ENCODE data around the gene PTPRU. TPM values are rescaled to one million over a fixed set of nuclear protein-coding genes. Genes with fewer than 3 reads are reported as not detected.

PTPRU gene
- total RNA-seq, 1 experiment from 2014 or later = 25.7 TPM

GRCh38 chr1:29315262-29315661 lies 78.9 kb downstream of the PTPRU start:
- intact Hi-C loops (cut with micrococcal nuclease) = no loop called here
- Histone ChIP-seq H3K27me3 (ENCODE audit: low read length) (no peaks in the 10 kb centered on the region), H3K9me2 (replicated peaks; ENCODE audit: low read length) (no peaks in the 10 kb centered on the region), H4K20me1 (ENCODE audit: low read length) (no peaks in the 10 kb centered on the region), H3K4me2 (ENCODE audit: low read length) (no peak overlapping the region), H3K36me3 (ENCODE audit: low read depth, low read length) (no peaks in the 10 kb centered on the region), H3F3A (ENCODE audit: low read length, unreplicated experiment) (no peaks in the 10 kb centered on the region), H3K9ac (ENCODE audit: low read length) (no peak overlapping the region), H3K4me1 (ENCODE audit: insufficient read depth, low read length) (no peaks in the 10 kb centered on the region), H2AFZ (ENCODE audit: low read length) (no peak overlapping the region), H3K79me2 (ENCODE audit: low read length) (no peaks in the 10 kb centered on the region), H3K27ac (ENCODE audit: low read length) (no peak overlapping the region), H3K4me3 (ENCODE audit: low read length) (no peak overlapping the region), H3K9me3 (ENCODE audit: low read length) (no peaks in the 10 kb centered on the region)
- ChIA-PET POLR2A (ENCODE audit: unreplicated experiment) (no interaction called here), CTCF (no interaction called here)
- DNase-seq (no peak), ATAC-seq (no peak)
- BruUV-seq (replicated peaks) = no TSS peak
- TF ChIP-seq EZH2phosphoT487 (IDR thresholded peaks at IDR 0.05; ENCODE audit: borderline replicate concordance, low read length) = no peak
- TF ChIP-seq CTCF (conservative IDR thresholded peaks at IDR 0.05; ENCODE audit: low read depth, low read length) = no peak
- no peak for TF ChIP-seq EZH2 (IDR thresholded peaks at IDR 0.05; ENCODE audit: low read length, unreplicated experiment)

- no TSS peak for BruUV-seq (replicated peaks)
- intact Hi-C loops (cut with micrococcal nuclease) = no loop called here
- TF ChIP-seq CTCF (conservative IDR thresholded peaks at IDR 0.05; ENCODE audit: low read depth, low read length) (no peak), EZH2phosphoT487 (IDR thresholded peaks at IDR 0.05; ENCODE audit: borderline replicate concordance, low read length) (no peak), EZH2 (IDR thresholded peaks at IDR 0.05; ENCODE audit: low read length, unreplicated experiment) (no peak)
- Histone ChIP-seq H3K9me2 (replicated peaks; ENCODE audit: low read length) (no peaks in the 10 kb centered on the region), H3K79me2 (ENCODE audit: low read length) (no peaks in the 10 kb centered on the region), H3K36me3 (ENCODE audit: low read depth, low read length) (no peaks in the 10 kb centered on the region), H3F3A (ENCODE audit: low read length, unreplicated experiment) (no peaks in the 10 kb centered on the region), H3K9ac (ENCODE audit: low read length) (no peak overlapping the region), H3K4me3 (ENCODE audit: low read length) (no peak overlapping the region), H3K27me3 (ENCODE audit: low read length) (no peaks in the 10 kb centered on the region), H3K9me3 (ENCODE audit: low read length) (no peaks in the 10 kb centered on the region), H2AFZ (ENCODE audit: low read length) (no peak overlapping the region), H3K4me1 (ENCODE audit: insufficient read depth, low read length) (no peaks in the 10 kb centered on the region), H3K27ac (ENCODE audit: low read length) (no peak overlapping the region), H4K20me1 (ENCODE audit: low read length) (no peaks in the 10 kb centered on the region), H3K4me2 (ENCODE audit: low read length) (no peak overlapping the region)
- ChIA-PET CTCF (no interaction called here), POLR2A (ENCODE audit: unreplicated experiment) (no interaction called here)
- DNase-seq (no peak), ATAC-seq (no peak)
These were observed 79.6 kb downstream of the PTPRU start for GRCh38 chr1:29315876-29316275.

GRCh38 chr1:29317063-29317915 lies 81.0 kb downstream of the PTPRU start:
- Histone ChIP-seq H3K36me3 (ENCODE audit: low read depth, low read length) (no peaks in the 10 kb centered on the region), H3K9me2 (replicated peaks; ENCODE audit: low read length) (no peaks in the 10 kb centered on the region), H3K79me2 (ENCODE audit: low read length) (no peaks in the 10 kb centered on the region), H3K27ac (ENCODE audit: low read length) (no peak overlapping the region), H2AFZ (ENCODE audit: low read length) (no peak overlapping the region), H3K4me3 (ENCODE audit: low read length) (no peak overlapping the region), H3K4me1 (ENCODE audit: insufficient read depth, low read length) (no peaks in the 10 kb centered on the region), H3K9ac (ENCODE audit: low read length) (no peak overlapping the region), H4K20me1 (ENCODE audit: low read length) (no peaks in the 10 kb centered on the region), H3K4me2 (ENCODE audit: low read length) (no peak overlapping the region), H3K27me3 (ENCODE audit: low read length) (no peaks in the 10 kb centered on the region), H3K9me3 (ENCODE audit: low read length) (no peaks in the 10 kb centered on the region), H3F3A (ENCODE audit: low read length, unreplicated experiment) (no peaks in the 10 kb centered on the region)
- CTCF ChIA-PET = no interaction called here
- POLR2A ChIA-PET (ENCODE audit: unreplicated experiment) = no interaction called here
- TF ChIP-seq EZH2 (IDR thresholded peaks at IDR 0.05; ENCODE audit: low read length, unreplicated experiment) = no peak
- no peak for TF ChIP-seq EZH2phosphoT487 (IDR thresholded peaks at IDR 0.05; ENCODE audit: borderline replicate concordance, low read length)
- TF ChIP-seq CTCF (conservative IDR thresholded peaks at IDR 0.05; ENCODE audit: low read depth, low read length) = no peak
- BruUV-seq (replicated peaks) = no TSS peak
- DNase-seq (no peak), ATAC-seq (no peak)
- intact Hi-C loops (cut with micrococcal nuclease) = no loop called here
